ENCODE data around the gene LECT2.

LECT2 gene

GRCh38 chr5:135934939-135935338, 19.8 kb downstream of the LECT2 start:
- no peak for DNase-seq

GRCh38 chr5:135930949-135931295, 23.9 kb downstream of the LECT2 start:
- DNase-seq = peak; percentile 62

- peak; percentile 75 for DNase-seq
Measured at GRCh38 chr5:135930029-135930948, 24.5 kb downstream of the LECT2 start.

- no peak for DNase-seq
Measured at GRCh38 chr5:135921388-135921787, 33.4 kb downstream of the LECT2 start.

GRCh38 chr5:135920199-135920598, 34.6 kb downstream of the LECT2 start:
- no peak for DNase-seq

- no peak for DNase-seq
Measured at GRCh38 chr5:135916638-135917263, 38.0 kb downstream of the LECT2 start.

- no peak for DNase-seq
Measured at GRCh38 chr5:135915466-135916001, 39.2 kb downstream of the LECT2 start.

- no peak for DNase-seq
Measured at GRCh38 chr5:135913713-135914626, 40.8 kb downstream of the LECT2 start.

GRCh38 chr5:135905144-135905543, 49.6 kb downstream of the LECT2 start:
- no peak for DNase-seq

- no peak for DNase-seq
Measured at GRCh38 chr5:135901633-135902032, 53.1 kb downstream of the LECT2 start.

- DNase-seq = no peak
Measured at GRCh38 chr5:135900276-135900675, 54.5 kb downstream of the LECT2 start.

- no peak for DNase-seq
Measured at GRCh38 chr5:135898651-135899050, 56.1 kb downstream of the LECT2 start.
